ENCODE results near the gene ELN.

- TF ChIP-seq GABPA (tag; conservative IDR thresholded peaks at IDR 0.05; ENCODE audit: low read depth) (no peak), EP300 (IDR thresholded peaks at IDR 0.05; ENCODE audit: low read length) (no peak), NRF1 (conservative IDR thresholded peaks at IDR 0.05 in 1 of 2, IDR thresholded peaks at IDR 0.05 in 1 of 2) (no peak), EZH2 (IDR thresholded peaks at IDR 0.05; ENCODE audit: borderline replicate concordance, low read depth, low read length) (no peak), HMGXB4 (CRISPR knock-in tag; IDR thresholded peaks at IDR 0.05) (no peak), JUND (IDR thresholded peaks at IDR 0.05; ENCODE audit: borderline replicate concordance, low read depth, low read length) (no peak), JUND (tag; IDR thresholded peaks at IDR 0.05; ENCODE audit: borderline replicate concordance, low read depth, low read length) (no peak), CBX8 (IDR thresholded peaks at IDR 0.05; ENCODE audit: borderline replicate concordance, extremely low read depth, low read depth, low read length, poor library complexity, severe bottlenecking) (no peak), NFIC (IDR thresholded peaks at IDR 0.05) (no peak), YY1 (IDR thresholded peaks at IDR 0.05; ENCODE audit: borderline replicate concordance in 1 of 3, control insufficient read depth in 1 of 3, extremely low read depth in 1 of 3, insufficient read depth in 3 of 3, insufficient read length in 1 of 3, insufficient replicate concordance in 2 of 3, low read depth in 1 of 3, low read length in 2 of 3) (no peak), ZBTB26 (CRISPR knock-in tag; IDR thresholded peaks at IDR 0.05) (no peak), FOXP1 (CRISPR knock-in tag; IDR thresholded peaks at IDR 0.05) (no peak)
- TF ChIP-seq, protein P1, sequence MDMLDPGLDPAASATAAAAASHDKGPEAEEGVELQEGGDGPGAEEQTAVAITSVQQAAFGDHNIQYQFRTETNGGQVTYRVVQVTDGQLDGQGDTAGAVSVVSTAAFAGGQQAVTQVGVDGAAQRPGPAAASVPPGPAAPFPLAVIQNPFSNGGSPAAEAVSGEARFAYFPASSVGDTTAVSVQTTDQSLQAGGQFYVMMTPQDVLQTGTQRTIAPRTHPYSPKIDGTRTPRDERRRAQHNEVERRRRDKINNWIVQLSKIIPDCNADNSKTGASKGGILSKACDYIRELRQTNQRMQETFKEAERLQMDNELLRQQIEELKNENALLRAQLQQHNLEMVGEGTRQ (CRISPR knock-in tag; IDR thresholded peaks at IDR 0.05): no peak
These were observed 67.2 kb downstream of the ELN start for GRCh38 chr7:74095135-74095534.
